Measurements from ENCODE around the gene DIS3L.
A peak's percentile ranks its signal among the peaks of the same experiment; 100 is the strongest.
"Not testable (repeated sequence)": the region's sequence is repeated elsewhere in the genome, so short reads cannot be mapped to it uniquely, and the experiment has no call there.

Gene DIS3L

DNA sequence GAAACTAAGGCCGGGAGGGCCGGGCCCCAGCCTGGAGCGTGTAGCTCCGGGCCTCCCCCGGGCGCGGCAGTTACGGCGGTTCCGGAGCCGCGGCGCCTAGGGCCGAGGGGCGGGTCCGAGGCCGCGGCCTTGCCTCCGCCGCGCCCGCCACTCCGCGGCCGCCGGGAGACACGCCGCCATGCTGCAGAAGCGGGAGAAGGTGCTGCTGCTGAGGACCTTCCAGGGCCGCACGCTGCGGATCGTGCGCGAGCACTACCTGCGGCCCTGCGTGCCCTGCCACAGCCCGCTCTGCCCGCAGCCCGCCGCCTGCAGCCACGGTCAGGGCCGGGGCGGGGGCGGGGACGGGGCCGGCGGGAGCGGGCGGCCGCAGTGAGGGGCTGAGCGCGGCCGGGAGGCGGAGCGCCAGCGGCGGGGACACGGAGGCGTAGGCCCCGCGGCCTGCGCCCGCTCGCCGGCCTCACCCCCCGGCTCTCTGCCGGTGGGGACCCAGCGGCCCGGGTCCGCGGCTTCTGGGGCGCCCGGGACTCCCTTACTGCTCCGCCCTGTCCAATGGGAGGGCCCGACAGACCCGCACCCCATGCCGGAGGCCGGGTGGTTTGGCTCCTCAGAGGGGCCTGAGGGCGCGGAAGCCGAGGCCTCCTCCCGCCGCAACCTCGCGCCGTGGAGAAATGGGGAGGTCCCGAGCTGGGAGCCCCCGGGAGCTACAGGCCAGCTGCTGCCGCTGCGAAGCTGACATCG is at the start of gene DIS3L:
Gene DIS3L, plus strand, starts transcription at position 150 of the 738 bp plus-strand sequence. Its CDS starts 29 bp downstream, at position 179.
- in situ Hi-C loops (cut with HindIII; ENCODE audit: low pct_ligation_motif_present, low pct_unique_long_range_greater_than_20kb, low sequenced_read_pairs) = no loop called here
- peak; percentile 58 for DNase-seq

DNA sequence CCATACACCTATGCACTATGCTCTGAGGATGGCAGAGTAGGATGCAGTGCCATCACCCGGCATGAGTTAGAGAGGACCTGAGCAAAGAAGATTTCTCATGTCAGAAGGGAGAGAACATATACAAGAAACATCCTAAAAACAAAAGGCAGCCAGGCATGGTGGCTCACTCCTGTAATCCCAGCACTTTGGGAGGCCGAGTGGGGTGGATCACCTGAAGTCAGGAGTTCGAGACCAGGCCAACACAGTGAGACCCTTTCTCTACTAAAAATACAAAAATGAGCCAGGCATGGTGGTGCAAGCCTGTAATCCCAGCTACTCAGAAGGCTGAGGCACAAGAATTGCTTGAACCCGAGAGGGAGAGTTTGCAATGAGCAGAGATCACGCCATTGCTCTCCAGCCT is 47.5 kb upstream of the DIS3L start:
- DNase-seq = not testable (repeated sequence)

DNA sequence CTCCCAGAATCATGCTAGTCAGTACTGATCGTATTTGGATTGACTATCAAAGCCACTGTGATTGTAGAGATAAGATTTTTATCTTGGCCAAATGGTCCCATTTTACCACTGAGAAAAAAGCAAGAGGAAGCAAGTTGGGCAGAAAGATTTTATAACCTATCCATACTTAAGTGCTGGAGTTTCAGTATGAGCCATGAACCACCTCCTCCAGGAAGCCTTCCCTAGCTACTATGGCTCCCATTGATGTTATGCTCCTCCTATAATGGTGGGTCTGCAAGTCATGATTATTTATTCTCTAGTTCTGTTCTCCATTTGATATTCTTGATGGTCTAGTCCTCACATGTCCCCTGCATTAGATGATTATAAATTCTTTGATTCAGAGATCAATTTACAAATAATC is 46.4 kb upstream of the DIS3L start:
- DNase-seq = no peak
- in situ Hi-C loops (cut with HindIII; ENCODE audit: low pct_ligation_motif_present, low pct_unique_long_range_greater_than_20kb, low sequenced_read_pairs) = no loop called here

More for the DNA sequence above, 47.5 kb upstream of the DIS3L start:
- in situ Hi-C loops (cut with HindIII; ENCODE audit: low pct_ligation_motif_present, low pct_unique_long_range_greater_than_20kb, low sequenced_read_pairs) = not testable (repeated sequence)

DNA sequence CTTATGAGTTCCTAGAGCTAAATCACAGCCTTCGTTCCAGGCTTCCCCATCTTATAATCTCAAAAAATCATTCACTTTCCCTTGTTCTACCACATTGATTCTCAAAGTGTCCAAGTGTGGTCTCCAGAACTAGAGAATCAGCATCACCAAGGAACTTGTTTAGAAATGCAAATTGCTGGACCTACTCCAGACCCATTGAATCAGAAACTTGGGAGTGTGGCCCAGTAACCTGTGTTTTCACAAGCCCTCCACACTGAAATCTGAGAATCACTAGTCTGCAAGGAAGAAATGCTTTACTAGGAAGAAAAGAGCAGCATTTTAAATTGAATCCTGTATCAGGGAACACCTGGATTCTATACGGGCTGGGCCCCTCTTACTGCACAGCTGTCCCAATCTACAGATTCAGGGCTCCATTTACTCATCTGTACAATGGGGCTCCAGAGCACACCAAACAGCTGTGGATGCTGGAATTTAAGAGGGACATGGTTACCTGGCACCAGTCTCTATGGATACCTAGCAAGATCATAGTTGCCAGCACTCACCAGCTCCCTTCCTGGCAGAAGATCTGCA is 43.7 kb upstream of the DIS3L start:
- in situ Hi-C loops (cut with HindIII; ENCODE audit: low pct_ligation_motif_present, low pct_unique_long_range_greater_than_20kb, low sequenced_read_pairs) = no loop called here
- DNase-seq = no peak

DNA sequence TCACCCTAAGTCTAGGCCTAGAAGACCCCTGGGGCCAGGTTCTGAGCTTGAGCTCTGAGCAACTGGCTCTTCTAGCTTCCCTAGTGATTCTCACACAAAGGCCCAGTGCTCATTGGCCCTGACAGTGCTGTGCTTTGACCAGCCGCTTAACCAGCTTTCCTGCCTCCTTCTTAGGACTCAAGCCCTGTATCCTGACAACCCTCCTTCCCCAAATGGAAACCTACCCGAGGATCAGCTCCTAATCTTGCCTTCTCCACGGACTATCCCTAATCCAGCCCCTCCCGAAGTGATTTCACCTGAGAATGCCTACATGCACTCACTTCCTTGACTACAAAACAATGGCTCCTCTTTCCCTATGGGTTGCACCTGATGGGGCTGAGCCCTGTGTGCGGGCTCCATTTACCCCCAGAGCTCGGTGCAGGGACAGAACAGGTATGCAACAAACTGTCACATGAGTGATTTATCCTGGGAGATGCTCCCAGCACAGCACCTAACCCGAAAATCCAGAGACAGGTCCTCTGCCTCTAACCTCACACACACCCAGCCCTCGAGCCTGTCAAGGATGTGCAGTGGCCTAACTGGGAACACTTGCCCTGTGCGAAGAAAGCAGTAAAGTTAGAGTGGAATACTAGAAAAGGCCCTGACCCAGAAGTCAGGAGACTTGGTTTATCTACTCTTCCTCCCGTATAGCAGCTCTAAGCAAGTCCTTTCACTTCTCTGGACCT is 42.1 kb upstream of the DIS3L start:
- DNase-seq = no peak
- in situ Hi-C loops (cut with HindIII; ENCODE audit: low pct_ligation_motif_present, low pct_unique_long_range_greater_than_20kb, low sequenced_read_pairs) = no loop called here

DNA sequence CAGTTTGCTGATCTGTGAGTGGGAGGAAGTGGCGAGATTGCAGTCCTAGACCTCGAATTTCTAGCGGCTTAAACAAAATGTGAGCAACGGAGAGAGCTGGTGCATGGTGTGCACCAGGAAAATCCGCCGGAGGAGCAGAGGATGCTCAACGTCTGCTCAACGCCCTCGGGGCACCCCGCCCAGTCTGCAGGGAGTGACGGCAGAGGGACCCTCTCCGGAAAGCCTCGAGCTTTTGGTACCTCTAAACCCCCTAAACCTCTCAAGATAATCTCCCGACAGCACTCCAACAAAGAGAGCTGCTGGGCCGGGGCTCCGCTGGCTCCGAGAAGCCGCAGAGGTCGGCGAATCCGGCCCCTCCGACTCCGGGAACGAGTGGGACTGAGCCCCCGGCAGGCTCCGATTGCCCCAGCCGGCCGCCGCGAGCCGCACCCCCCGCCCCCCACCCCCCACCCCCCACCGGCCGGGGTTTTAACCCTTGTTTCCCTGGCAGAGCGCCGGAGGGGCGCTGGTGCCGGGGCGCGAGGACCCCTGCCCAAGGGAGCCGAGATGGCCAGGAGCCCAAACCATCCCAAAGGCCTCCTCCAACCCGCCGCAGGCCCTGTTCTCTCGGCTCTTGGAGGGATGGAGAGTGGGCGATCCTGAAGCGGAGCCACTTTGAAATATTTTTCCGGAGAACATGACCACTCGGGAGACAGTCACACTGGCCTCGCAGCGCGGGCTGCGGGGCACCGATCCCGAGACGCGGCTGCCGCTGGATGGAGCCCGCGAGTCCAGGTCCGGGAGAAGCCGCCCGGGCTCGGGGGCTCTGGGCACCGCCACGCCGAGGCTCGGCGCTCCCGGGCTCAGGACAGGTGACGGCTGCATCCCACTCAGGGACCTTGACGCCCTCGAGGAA is 41.3 kb upstream of the DIS3L start:
- in situ Hi-C loops (cut with HindIII; ENCODE audit: low pct_ligation_motif_present, low pct_unique_long_range_greater_than_20kb, low sequenced_read_pairs) = no loop called here
- DNase-seq = peak; percentile 55

DNA sequence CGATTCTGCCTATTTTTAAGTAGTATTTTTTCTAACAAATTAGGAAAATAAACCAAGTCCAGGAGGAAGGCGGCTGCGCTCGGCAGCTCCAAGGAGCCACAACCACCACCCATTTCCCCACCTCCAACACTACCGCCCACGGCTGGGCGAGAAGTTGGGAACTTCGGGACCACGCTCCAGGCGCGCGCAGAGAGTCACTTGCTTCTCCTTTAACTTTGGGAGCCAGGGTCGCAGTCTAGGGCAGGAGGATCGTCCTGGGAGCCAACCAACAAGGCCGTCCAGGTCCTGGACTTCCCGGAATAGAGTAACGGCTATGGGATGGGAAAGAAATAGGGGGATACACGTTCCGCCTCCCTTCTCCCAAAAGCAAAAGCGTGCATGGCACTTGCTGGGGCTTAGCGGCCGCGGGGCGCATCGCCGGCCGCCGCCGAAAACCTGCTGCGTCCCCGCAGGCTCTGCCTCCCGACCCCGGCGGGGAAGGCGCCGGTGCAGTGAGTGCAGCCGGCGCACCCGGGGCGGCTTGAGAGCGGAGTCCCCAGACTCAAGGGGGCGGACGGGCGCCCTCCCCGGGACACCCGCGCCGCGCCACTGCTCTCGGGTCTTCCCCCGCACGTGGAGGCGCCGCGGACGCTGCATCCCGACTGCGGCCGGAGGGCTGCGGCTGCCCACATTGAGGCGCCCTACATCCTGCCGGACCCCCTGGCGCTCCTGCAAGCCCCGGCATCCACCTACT is 40.5 kb upstream of the DIS3L start:
- DNase-seq = peak; percentile 12
- in situ Hi-C loops (cut with HindIII; ENCODE audit: low pct_ligation_motif_present, low pct_unique_long_range_greater_than_20kb, low sequenced_read_pairs) = no loop called here

DNA sequence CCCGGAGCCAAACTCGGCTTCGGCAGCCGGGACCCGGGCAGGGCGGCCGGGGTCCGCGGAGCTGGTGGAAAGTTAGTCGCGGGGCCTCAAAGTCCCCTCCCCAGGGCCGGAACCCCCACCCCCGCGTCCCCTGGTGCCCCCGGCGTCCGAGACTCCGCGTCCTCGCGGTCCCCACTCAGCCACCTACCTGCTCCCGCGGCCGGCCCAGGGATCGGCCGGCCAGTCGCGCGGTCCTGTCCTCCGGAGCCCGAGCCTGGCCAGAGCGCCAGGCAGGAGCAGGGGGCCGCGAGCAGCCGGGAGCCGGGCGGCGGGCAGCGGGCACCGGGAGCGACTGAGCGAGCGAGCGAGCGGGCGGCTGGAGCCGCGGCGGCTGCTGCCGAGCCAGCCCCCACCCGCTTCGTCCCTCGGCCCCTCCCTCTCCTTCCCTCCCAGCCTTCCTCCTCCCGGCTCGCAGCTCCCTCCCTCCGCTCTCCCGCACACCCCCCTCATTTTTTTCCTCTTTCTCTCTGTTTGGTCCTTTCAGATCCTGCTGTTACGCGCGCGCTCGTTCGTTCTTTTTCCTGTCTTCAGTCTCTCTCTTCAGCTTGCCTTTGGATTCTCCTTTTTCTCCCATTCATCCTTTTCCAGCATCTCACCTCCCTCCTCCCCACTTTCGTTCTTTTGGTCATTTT is 39.8 kb upstream of the DIS3L start, which contains the start of gene MEGF11:
Gene MEGF11, minus strand, starts transcription at position 333 of the 671 bp plus-strand sequence. CDS start 125,347 bp downstream, outside the sequence.
- DNase-seq = peak; percentile 36
- in situ Hi-C loops (cut with HindIII; ENCODE audit: low pct_ligation_motif_present, low pct_unique_long_range_greater_than_20kb, low sequenced_read_pairs) = no loop called here

DNA sequence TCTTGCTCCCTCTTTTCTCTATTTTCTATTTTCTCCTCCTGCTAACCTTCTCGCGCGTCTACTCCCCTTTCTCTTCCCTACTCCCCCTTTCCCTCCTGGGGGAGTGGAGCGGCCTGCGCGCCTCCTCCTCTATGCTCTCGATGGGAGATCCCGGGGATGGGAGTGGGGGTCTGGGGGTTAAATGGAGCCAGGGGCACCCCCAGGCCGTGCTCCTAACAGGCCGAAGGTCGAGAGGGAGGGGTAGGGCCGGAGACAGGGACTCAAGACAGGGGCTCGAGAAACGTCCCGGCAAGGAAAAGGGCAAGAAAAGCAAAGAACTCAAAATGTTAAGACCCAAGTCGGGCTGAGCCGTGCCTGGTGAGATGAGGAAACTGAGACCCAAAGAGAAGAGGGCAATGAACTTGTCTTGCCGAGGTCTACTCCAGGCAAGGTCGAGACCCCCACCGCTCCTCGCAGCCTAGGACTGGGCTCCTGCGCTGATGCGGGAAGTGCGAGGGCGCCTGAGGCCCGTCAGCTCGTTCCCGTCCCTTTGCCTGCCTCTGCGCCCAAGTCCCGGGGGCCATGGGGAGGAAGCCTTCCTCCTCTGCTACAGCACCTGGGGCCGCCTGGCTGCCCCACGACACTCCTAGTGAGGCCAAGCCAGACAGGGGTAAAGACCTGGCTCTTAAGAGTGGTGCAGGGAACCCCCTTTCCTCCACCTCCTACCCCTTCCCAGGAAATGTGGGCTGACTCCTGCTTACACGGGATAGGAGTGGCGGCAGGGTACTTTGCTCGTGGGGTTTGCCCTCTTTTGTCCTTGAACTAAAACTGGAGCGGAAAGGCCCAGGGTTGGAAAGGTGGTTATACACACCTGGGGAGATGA is 39.0 kb upstream of the DIS3L start:
- in situ Hi-C loops (cut with HindIII; ENCODE audit: low pct_ligation_motif_present, low pct_unique_long_range_greater_than_20kb, low sequenced_read_pairs) = no loop called here
- DNase-seq = no peak

DNA sequence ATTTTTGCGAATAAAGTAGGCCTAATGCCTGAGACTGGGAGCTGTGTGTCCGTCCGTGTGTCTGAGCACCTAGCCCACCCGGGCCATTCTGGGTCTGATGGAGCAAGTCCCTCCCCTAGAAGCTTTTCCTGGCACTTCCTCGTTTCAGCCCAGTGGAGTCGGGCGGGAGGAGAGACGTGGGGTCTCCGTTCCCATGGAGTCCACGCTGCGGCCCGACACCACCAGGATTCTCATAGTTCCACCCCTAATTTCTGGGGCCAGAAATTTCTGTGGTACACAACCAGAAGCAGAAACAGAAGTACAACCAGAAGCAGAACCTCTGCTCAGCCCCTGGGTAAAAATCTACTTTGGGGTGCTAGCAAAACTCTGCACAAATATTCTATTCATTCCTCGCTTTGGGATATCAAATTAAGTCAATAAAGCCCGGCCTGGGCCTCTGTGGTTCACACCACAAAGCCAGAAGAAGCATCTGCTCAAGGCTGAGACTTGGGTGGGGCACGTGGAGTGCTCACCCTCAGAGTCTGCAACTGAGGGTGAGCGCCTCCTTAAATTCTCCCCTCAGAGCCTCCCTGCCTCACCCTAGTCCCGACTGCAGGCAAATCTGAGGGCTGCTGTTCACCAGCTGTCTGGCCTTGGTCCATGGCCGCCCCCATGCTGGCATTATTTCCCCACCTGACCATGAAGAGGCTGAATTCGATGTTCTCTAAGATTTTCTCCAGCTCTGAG is 38.3 kb upstream of the DIS3L start:
- in situ Hi-C loops (cut with HindIII; ENCODE audit: low pct_ligation_motif_present, low pct_unique_long_range_greater_than_20kb, low sequenced_read_pairs) = no loop called here
- no peak for DNase-seq

DNA sequence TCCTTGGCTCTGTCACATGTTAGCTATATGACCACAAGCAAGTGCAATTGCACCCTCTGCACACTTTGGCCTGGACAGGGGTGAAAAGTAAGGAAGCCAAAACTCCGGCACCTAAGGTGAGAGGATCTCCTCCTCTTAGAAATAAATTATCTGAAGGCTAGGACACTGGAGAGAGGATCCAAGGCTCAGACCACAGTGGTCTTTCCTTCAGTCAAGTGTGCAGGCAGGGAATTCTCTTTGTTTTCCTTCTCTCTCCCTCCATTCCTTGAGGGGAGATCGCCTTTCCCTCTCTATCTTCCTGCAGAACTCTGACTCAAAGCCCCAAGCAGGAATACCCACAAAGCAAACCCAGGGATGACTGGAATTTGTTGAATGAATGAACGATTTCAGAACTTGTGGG is 36.7 kb upstream of the DIS3L start:
- no peak for DNase-seq
- in situ Hi-C loops (cut with HindIII; ENCODE audit: low pct_ligation_motif_present, low pct_unique_long_range_greater_than_20kb, low sequenced_read_pairs) = no loop called here

DNA sequence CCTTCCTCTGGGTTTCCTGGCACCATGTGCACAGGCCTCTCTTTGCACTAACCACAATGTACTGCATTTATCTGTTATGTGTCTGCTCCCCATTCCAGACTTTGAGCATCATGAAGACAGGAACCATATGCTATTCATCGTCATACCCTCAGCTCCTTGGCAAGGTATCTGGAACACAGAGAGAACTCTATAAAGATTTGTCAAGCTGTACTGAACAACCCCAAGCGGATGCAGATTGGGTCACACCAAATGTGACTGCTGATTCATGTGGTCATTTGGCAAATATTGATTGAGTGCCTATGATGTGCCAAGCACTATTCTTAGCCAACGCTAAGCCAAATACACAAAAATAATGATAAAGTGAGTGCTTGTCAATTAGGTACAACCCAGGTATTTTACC is 32.3 kb upstream of the DIS3L start:
- no peak for DNase-seq
- in situ Hi-C loops (cut with HindIII; ENCODE audit: low pct_ligation_motif_present, low pct_unique_long_range_greater_than_20kb, low sequenced_read_pairs) = no loop called here

DNA sequence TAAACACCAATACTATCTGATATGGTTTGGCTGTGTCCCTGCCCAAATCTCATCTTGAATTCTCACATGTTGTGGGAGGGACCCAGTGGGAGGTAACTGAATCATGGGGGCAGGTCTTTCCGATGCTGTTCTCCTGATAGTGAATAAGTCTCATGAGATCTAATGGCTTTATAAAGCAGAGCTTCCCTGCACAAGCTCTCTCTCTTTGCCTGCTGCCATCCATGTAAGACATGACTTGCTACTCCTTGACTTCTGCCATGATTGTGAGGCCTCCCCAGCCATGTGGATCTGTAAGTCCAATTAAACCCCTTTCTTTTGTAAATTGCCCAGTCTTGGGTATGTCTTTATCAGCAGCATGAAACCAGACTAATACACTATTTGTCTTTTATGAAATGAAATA is 30.5 kb upstream of the DIS3L start:
- in situ Hi-C loops (cut with HindIII; ENCODE audit: low pct_ligation_motif_present, low pct_unique_long_range_greater_than_20kb, low sequenced_read_pairs); DNase-seq: not testable (repeated sequence)

DNA sequence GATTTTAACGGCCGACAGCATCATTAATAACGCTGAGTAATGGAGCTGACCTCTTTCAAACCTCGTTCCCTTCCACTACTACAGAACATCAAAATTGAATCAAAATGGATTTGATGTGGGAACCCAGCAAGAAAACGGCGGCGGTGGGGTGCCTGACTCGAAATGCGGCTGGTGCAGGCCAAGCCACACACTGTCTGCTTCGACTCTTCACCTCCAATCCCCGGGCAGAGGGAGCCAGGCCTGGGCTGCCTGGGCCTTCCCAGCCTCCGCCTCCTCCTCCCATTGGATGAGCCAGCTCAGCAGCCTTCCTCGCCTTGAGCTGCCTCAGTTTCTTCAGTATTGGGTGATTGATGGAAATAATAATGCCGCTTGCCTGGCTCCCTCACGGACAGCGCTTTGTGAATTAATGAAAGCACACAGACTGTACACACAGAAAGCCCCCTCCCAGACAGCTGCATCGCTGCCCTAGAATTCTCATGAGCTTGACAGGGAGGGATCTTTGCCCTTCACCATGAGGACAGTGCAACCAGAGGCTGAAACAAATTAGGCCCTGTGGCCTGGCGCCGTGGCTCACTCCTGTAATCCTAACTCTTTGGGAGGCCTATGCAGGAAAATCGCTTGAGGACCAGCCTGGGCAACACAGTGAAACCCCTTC is 28.4 kb upstream of the DIS3L start:
- DNase-seq = no peak
- in situ Hi-C loops (cut with HindIII; ENCODE audit: low pct_ligation_motif_present, low pct_unique_long_range_greater_than_20kb, low sequenced_read_pairs) = no loop called here

DNA sequence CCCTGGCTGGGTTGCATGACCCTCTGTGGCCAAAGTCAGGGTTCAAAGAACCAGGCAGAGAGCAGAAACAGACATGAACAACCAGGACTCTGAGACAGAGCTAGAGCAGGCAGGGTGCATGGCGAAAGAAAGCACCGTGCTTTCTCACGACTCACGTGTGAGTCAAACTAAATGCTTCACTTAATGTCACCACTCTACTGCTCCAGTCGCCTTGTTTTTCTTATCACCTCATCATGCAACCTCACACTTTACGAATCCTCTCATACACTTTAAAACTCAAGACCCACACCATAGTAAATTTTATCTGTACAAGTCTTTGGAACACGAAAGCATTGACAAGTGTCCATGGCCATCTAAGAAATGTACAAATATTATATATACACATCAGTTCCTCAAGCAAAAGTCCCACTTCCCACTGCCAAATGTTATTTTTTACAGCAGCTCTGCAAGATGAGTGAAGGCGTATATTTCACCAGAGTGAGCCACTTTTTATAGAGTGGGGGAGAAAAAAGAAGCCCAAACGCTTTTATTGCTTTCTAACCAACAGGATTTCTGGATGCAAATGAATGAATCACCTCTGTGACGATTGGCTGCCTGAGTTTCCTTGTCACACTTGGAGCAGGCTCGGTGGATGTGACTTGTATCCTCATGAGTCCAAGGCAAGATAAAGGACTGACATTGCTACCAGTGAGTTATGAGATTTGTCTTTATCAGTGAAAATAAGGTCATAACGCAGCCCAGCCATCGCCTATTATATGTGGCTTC is 23.9 kb upstream of the DIS3L start:
- in situ Hi-C loops (cut with HindIII; ENCODE audit: low pct_ligation_motif_present, low pct_unique_long_range_greater_than_20kb, low sequenced_read_pairs) = no loop called here
- DNase-seq = peak; percentile 89
